H9 (cell line): ENCODE data around the gene LPO. TPM values are rescaled to one million over a fixed set of nuclear protein-coding genes. Genes with fewer than 3 reads are reported as not detected.

Experiments used
- DNase-seq: peaks from one replicate; pipeline ENCODE4 v3.0.0-alpha.2; 2017
- H2AFZ ChIP-seq: one replicate; pipeline ENCODE4 v1.6.1; 2013; ENCODE audit warnings: mild to moderate bottlenecking, low read length, control low read depth, moderate library complexity
- H2AK5ac ChIP-seq: 2 replicates; pipeline ENCODE4 v1.6.1; 2013; ENCODE audit warnings: low read length, control low read depth, mixed read lengths; ENCODE audit not compliant: insufficient read length
- H2BK120ac ChIP-seq: one replicate; pipeline ENCODE4 v1.6.1; 2013; ENCODE audit warnings: low read depth, mild to moderate bottlenecking, low read length, control low read depth, inconsistent platforms; ENCODE audit not compliant: poor library complexity, severe bottlenecking
- H2BK12ac ChIP-seq: 2 replicates; pipeline ENCODE4 v1.6.1; 2013; ENCODE audit warnings: low read length, control low read depth, mixed read lengths, low read depth; ENCODE audit not compliant: insufficient read length
- H2BK15ac ChIP-seq: 2 replicates; pipeline ENCODE4 v1.6.1; 2013; ENCODE audit warnings: low read depth, low read length, control low read depth
- H2BK20ac ChIP-seq: one replicate; pipeline ENCODE4 v1.6.1; 2013; ENCODE audit warnings: low read depth, mild to moderate bottlenecking, low read length, control low read depth, inconsistent platforms; ENCODE audit not compliant: poor library complexity, severe bottlenecking
- H2BK5ac ChIP-seq: 2 replicates; pipeline ENCODE4 v1.6.1; 2013; ENCODE audit warnings: low read length, control low read depth, mixed read lengths; ENCODE audit not compliant: insufficient read length
- H3K14ac ChIP-seq: 2 replicates; pipeline ENCODE4 v1.6.1; 2013; ENCODE audit warnings: low read length, control low read depth; ENCODE audit not compliant: insufficient read depth
- H3K18ac ChIP-seq: 2 replicates; pipeline ENCODE4 v1.6.1; 2013; ENCODE audit warnings: low read depth, mild to moderate bottlenecking, mixed read lengths, low read length, control low read depth; ENCODE audit not compliant: insufficient read length
- H3K23ac ChIP-seq: 2 replicates; pipeline ENCODE4 v1.6.1; 2013; ENCODE audit warnings: low read length, control low read depth, mixed read lengths, low read depth; ENCODE audit not compliant: insufficient read length
- H3K23me2 ChIP-seq: 2 replicates; pipeline ENCODE4 v1.6.1; 2013; ENCODE audit warnings: low read depth, mild to moderate bottlenecking, mixed read lengths, low read length, control low read depth; ENCODE audit not compliant: insufficient read length, poor library complexity, severe bottlenecking
- H3K27ac ChIP-seq: 2 replicates; pipeline ENCODE4 v1.5.1; 2013; ENCODE audit warnings: low read length, control low read depth, mixed read lengths, low read depth; ENCODE audit not compliant: insufficient read length
- H3K27me3 ChIP-seq: 2 replicates; pipeline ENCODE4 v1.6.1; 2013; ENCODE audit warnings: low read length, control low read depth, inconsistent platforms; ENCODE audit not compliant: insufficient read depth
- H3K4ac ChIP-seq: 2 replicates; pipeline ENCODE4 v1.6.1; 2013; ENCODE audit warnings: low read depth, mild to moderate bottlenecking, control low read depth, inconsistent platforms, low read length, moderate library complexity
- H3K4me1 ChIP-seq: 2 replicates; pipeline ENCODE4 v1.6.1; 2013; ENCODE audit warnings: low read length, control low read depth, inconsistent platforms; ENCODE audit not compliant: insufficient read depth
- H3K4me2 ChIP-seq: 2 replicates; pipeline ENCODE4 v1.6.1; 2013; ENCODE audit warnings: low read length, control low read depth, mixed read lengths; ENCODE audit not compliant: insufficient read length, insufficient read depth
- H3K56ac ChIP-seq: 2 replicates; pipeline ENCODE4 v1.6.1; 2013; ENCODE audit warnings: low read depth, mild to moderate bottlenecking, mixed read lengths, low read length, control low read depth; ENCODE audit not compliant: insufficient read length
- H3K79me1 ChIP-seq: 2 replicates; pipeline ENCODE4 v1.6.1; 2013; ENCODE audit warnings: low read depth, mild to moderate bottlenecking, moderate library complexity, low read length, control low read depth, inconsistent platforms; ENCODE audit not compliant: insufficient read depth, poor library complexity, severe bottlenecking
- H3K79me2 ChIP-seq: 2 replicates; pipeline ENCODE4 v1.6.1; 2013; ENCODE audit warnings: low read length, control low read depth, inconsistent platforms; ENCODE audit not compliant: insufficient read depth
- H3K9ac ChIP-seq: 2 replicates; pipeline ENCODE4 v1.6.1; 2013; ENCODE audit warnings: low read length, control low read depth, mixed read lengths; ENCODE audit not compliant: insufficient read length; ENCODE audit errors: extremely low read depth
- H3K9me3 ChIP-seq: one replicate; pipeline ENCODE4 v1.6.1; 2013; ENCODE audit warnings: low read depth, low read length, inconsistent platforms; ENCODE audit not compliant: control insufficient read depth
- H3T11ph ChIP-seq: one replicate; pipeline ENCODE4 v1.6.1; 2013; ENCODE audit warnings: mild to moderate bottlenecking, low read length, control low read depth, inconsistent platforms
- H4K20me1 ChIP-seq: one replicate; pipeline ENCODE4 v1.6.1; 2013; ENCODE audit not compliant: control insufficient read depth, insufficient read length, insufficient read depth
- H4K5ac ChIP-seq: 2 replicates; pipeline ENCODE4 v1.6.1; 2013; ENCODE audit warnings: low read depth, mild to moderate bottlenecking, mixed read lengths, low read length, control low read depth; ENCODE audit not compliant: insufficient read length
- H4K8ac ChIP-seq: replicated peaks from 2 replicates; pipeline ENCODE4 v1.6.1; 2013; ENCODE audit warnings: low read length, control low read depth, mixed read lengths, low read depth; ENCODE audit not compliant: insufficient read length
- H4K91ac ChIP-seq: 2 replicates; pipeline ENCODE4 v1.6.1; 2013; ENCODE audit warnings: low read depth, mild to moderate bottlenecking, moderate library complexity, mixed read lengths, low read length, control low read depth; ENCODE audit not compliant: insufficient read length
- H3K27ac Mint-ChIP-seq, 3 experiments: 2 replicates in 2 of 3; 3 replicates in 1 of 3; pipeline ENCODE4 v1.8.0; 2020 to 2021; ENCODE audit warnings: mixed read lengths in 3 of 3, mild to moderate bottlenecking in 1 of 3, moderate library complexity in 1 of 3
- H3K27me3 Mint-ChIP-seq: 2 replicates; pipeline ENCODE4 v1.8.0; 2021; ENCODE audit warnings: low read depth, mild to moderate bottlenecking, moderate library complexity, mixed read lengths
- H3K36me3 Mint-ChIP-seq, 3 experiments: 2 replicates in 2 of 3; 3 replicates in 1 of 3; pipeline ENCODE4 v1.8.0; 2020 to 2021; ENCODE audit warnings: low read depth in 3 of 3, mixed read lengths in 3 of 3; ENCODE audit not compliant: insufficient read depth in 1 of 3
- H3K4me1 Mint-ChIP-seq, 2 experiments: 2 replicates each; pipeline ENCODE4 v1.8.0; 2020; ENCODE audit warnings: mixed read lengths in 2 of 2
- H3K4me3 Mint-ChIP-seq, 2 experiments: 2 replicates in 1 of 2; 3 replicates in 1 of 2; pipeline ENCODE4 v1.8.0; 2020 to 2021; ENCODE audit warnings: mild to moderate bottlenecking in 2 of 2, mixed read lengths in 2 of 2, moderate library complexity in 1 of 2
- H3K9me3 Mint-ChIP-seq, 2 experiments: 2 replicates in 1 of 2; 3 replicates in 1 of 2; pipeline ENCODE4 v1.8.0; 2020; ENCODE audit warnings: mild to moderate bottlenecking in 2 of 2, mixed read lengths in 2 of 2, moderate library complexity in 1 of 2
- WGBS: extraction: QIAGEN DNeasy Blood & Tissue Kit; methylation state at CpG from one replicate; pipeline ENCODE4 v1.1.7; 2013; ENCODE audit warnings: missing lambda C conversion rate, low lambda C conversion rate, mixed read lengths; ENCODE audit not compliant: insufficient read length; ENCODE audit errors: extremely low coverage; 5-methylcytosine and 5-hydroxymethylcytosine counted together
- total RNA-seq: library from RNA; stranded (reverse); gene quantifications from 2 replicates; pipeline ENCODE4 v1.2.1, GENCODE V29; 2021
- TF ChIP-seq, protein P1 (sequence below): fragments of 200-600 bp; sonication (generic); conservative IDR thresholded peaks from 3 replicates; pipeline ENCODE4 v1.8.0; 2021; ENCODE audit warnings: antibody characterized with exemption, mild to moderate bottlenecking

Gene LPO
- total RNA-seq, 1 experiment from 2014 or later: 0.17 TPM

DNA sequence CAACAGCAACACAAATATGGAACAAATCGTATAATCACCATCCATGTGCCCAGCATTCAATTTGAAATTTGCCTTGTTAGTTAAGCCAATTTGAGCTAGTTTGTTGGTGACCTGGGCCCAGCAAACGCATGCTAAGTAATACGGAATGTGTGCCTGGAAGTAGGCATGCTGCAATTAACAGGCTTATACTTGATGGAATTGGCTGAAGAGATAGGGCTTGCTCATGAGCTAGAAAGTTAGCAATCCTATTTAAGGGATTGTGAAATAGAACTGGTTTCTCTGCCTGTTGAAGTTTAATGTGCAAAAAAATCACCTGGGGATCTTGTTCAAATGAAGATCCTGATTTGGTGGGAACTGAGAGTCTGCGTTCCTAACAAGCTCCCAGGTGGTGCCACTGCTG lies 8.5 kb upstream of the LPO start:
- Mint-ChIP-seq H3K9me3 (no peaks in the 10 kb centered on the region), H3K36me3 (no peaks in the 10 kb centered on the region), H3K27ac (no peak overlapping the region), H3K27me3 (peaks cover 42% of the 10 kb centered on the region), H3K4me1 (peaks cover 16 to 22% of the 10 kb centered on the region in 2 experiments), H3K4me3 (no peak overlapping the region)
- Histone ChIP-seq H3K79me2 (no peaks in the 10 kb centered on the region), H2AFZ (no peak overlapping the region), H3T11ph (no peak overlapping the region), H3K4me2 (no peak overlapping the region), H3K9ac (no peak overlapping the region), H3K18ac (no peak overlapping the region), H3K9me3 (no peaks in the 10 kb centered on the region), H3K4me1 (peaks cover 2% of the 10 kb centered on the region; the same call in 1 of the 2 replicates), H2AK5ac (no peak overlapping the region), H2BK12ac (no peak overlapping the region), H4K5ac (no peak overlapping the region), H4K8ac (no peak overlapping the region), H3K27me3 (no peaks in the 10 kb centered on the region), H3K14ac (no peak overlapping the region), H3K23ac (no peak overlapping the region), H3K79me1 (no peaks in the 10 kb centered on the region), H3K27ac (no peak overlapping the region), H4K91ac (no peak overlapping the region), H2BK5ac (no peak overlapping the region), H3K56ac (no peak overlapping the region), H3K23me2 (no peaks in the 10 kb centered on the region), H3K4ac (no peak overlapping the region), H4K20me1 (no peaks in the 10 kb centered on the region), H2BK20ac (no peak overlapping the region), H2BK120ac (no peak overlapping the region), H2BK15ac (no peak overlapping the region)
- DNase-seq: no peak
- TF ChIP-seq, protein P1, sequence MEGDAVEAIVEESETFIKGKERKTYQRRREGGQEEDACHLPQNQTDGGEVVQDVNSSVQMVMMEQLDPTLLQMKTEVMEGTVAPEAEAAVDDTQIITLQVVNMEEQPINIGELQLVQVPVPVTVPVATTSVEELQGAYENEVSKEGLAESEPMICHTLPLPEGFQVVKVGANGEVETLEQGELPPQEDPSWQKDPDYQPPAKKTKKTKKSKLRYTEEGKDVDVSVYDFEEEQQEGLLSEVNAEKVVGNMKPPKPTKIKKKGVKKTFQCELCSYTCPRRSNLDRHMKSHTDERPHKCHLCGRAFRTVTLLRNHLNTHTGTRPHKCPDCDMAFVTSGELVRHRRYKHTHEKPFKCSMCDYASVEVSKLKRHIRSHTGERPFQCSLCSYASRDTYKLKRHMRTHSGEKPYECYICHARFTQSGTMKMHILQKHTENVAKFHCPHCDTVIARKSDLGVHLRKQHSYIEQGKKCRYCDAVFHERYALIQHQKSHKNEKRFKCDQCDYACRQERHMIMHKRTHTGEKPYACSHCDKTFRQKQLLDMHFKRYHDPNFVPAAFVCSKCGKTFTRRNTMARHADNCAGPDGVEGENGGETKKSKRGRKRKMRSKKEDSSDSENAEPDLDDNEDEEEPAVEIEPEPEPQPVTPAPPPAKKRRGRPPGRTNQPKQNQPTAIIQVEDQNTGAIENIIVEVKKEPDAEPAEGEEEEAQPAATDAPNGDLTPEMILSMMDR: no peak
- no CpG with 5 or more reads among the region's 4 CpGs for WGBS
